ENCODE results near the gene LGALS7.

DNA sequence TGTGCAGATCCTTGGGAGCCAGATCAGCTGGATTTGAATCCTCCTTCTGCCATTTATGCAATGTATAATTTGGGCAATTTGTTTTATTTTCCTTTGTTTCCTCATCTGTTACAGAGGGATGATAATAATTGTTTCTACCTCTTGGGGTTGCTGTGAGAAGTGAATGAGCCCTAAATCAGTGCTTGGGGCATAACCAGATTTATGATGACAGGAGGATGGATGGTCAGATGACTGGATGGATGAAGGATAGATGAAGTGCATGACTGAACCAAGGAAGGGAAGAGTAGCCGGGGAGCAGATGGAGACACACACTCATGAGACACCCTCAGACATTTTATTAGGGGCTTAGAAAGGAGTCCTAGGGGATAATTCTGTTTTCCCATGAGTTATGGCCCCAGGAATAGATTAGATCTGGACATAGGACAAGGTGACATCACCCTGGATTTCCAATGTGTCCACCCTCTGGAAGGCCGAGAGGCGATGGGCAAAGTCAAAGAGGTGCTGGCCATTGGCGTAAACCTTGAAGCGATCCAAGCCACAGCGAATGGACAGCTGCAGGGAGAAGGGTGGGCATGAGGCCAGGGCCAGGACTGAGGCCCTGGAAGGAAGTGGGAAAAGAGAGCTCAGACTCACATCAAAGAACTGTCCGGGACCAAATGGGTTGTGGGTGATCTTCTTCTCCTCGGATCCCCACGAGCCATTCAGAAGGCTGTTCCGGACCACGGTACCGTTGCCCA lies 28.2 kb upstream of the LGALS7 start:
- no peak for TF ChIP-seq POLR2AphosphoS5 (IDR thresholded peaks at IDR 0.05; ENCODE audit: low read depth, low read length)
- no peak for TF ChIP-seq POLR2A (IDR thresholded peaks at IDR 0.05; ENCODE audit: low read depth, low read length)
- TF ChIP-seq POU2F2 (IDR thresholded peaks at IDR 0.05; ENCODE audit: low read depth, low read length): no peak
- TF ChIP-seq TAF1 (IDR thresholded peaks at IDR 0.05; ENCODE audit: low read depth, low read length): no peak

Measured in GM12891 (cell line).